GM21447 (cell line): ENCODE results near the gene PCSK5.
"Not testable (repeated sequence)": the region's sequence is repeated elsewhere in the genome, so short reads cannot be mapped to it uniquely, and the experiment has no call there.

Experiments used
- ATAC-seq: cut with Tn5 transposase; IDR thresholded peaks from one replicate; pipeline ENCODE4 v1.9.1; 2021; ENCODE audit not compliant: unreplicated experiment

PCSK5 gene

GRCh38 chr9:75890472-75891276, at the start of gene PCSK5:
PCSK5 (plus strand) TSS chr9:75890673; CDS start chr9:75891182, 509 bp downstream.
- ATAC-seq: peak; percentile 78

GRCh38 chr9:75844321-75844720, 46.2 kb upstream of the PCSK5 start:
- no peak for ATAC-seq

GRCh38 chr9:75845806-75846205, 44.7 kb upstream of the PCSK5 start:
- ATAC-seq: no peak

GRCh38 chr9:75847085-75847484, 43.4 kb upstream of the PCSK5 start:
- ATAC-seq: no peak

- no peak for ATAC-seq
These were observed 39.8 kb upstream of the PCSK5 start for GRCh38 chr9:75850459-75851200.

GRCh38 chr9:75851917-75852316, 38.6 kb upstream of the PCSK5 start:
- no peak for ATAC-seq

GRCh38 chr9:75852746-75853145, 37.7 kb upstream of the PCSK5 start:
- ATAC-seq: no peak

GRCh38 chr9:75855509-75855908, 35.0 kb upstream of the PCSK5 start:
- ATAC-seq: no peak

GRCh38 chr9:75858497-75859092, 31.9 kb upstream of the PCSK5 start:
- ATAC-seq: no peak

GRCh38 chr9:75864266-75864665, 26.2 kb upstream of the PCSK5 start:
- ATAC-seq: no peak

GRCh38 chr9:75866273-75866871, 24.1 kb upstream of the PCSK5 start:
- no peak for ATAC-seq

GRCh38 chr9:75868526-75868925, 21.9 kb upstream of the PCSK5 start:
- ATAC-seq: not testable (repeated sequence)

GRCh38 chr9:75869236-75869635, 21.2 kb upstream of the PCSK5 start:
- ATAC-seq: no peak

GRCh38 chr9:75870450-75870849, 20.0 kb upstream of the PCSK5 start:
- no peak for ATAC-seq

GRCh38 chr9:75871624-75872023, 18.8 kb upstream of the PCSK5 start:
- ATAC-seq: no peak

GRCh38 chr9:75873712-75874111, 16.8 kb upstream of the PCSK5 start:
- ATAC-seq: no peak

GRCh38 chr9:75876999-75877640, 13.4 kb upstream of the PCSK5 start:
- ATAC-seq: no peak

- no peak for ATAC-seq
These were observed 12.0 kb upstream of the PCSK5 start for GRCh38 chr9:75878488-75878860.

GRCh38 chr9:75880618-75881017, 9.9 kb upstream of the PCSK5 start:
- no peak for ATAC-seq

- no peak for ATAC-seq
These were observed 8.7 kb upstream of the PCSK5 start for GRCh38 chr9:75881761-75882160.

- no peak for ATAC-seq
These were observed 4.8 kb upstream of the PCSK5 start for GRCh38 chr9:75885652-75886051.
